Liver (tissue), 9 donors: ENCODE results near the gene ADAM8. TPM values are rescaled to one million over a fixed set of nuclear protein-coding genes. Genes with fewer than 3 reads are reported as not detected.

Experiments used
- DNase-seq: peaks from one replicate; pipeline ENCODE4 v3.0.0-alpha.2; 2017; ENCODE audit warnings: low spot score
- H3K27ac ChIP-seq, 2 donors: one replicate each; pipeline ENCODE4 v1.7.0; 2013; ENCODE audit warnings: inconsistent platforms in 2 of 2, low read length in 2 of 2, control low read depth in 1 of 2, low read depth in 1 of 2, mild to moderate bottlenecking in 1 of 2
- H3K27me3 ChIP-seq, 4 donors: one replicate each; pipeline versions ENCODE4 v1.6.1 to v1.7.0; 2013; ENCODE audit warnings: low read length in 3 of 4, inconsistent platforms in 1 of 4, mild to moderate bottlenecking in 1 of 4, moderate library complexity in 1 of 4; ENCODE audit not compliant: control insufficient read depth in 4 of 4, insufficient read depth in 4 of 4
- H3K36me3 ChIP-seq, 4 donors: one replicate each; pipeline versions ENCODE4 v1.6.1 to v1.7.0; 2013; ENCODE audit warnings: low read length in 3 of 4, mild to moderate bottlenecking in 3 of 4, low read depth in 1 of 4, moderate library complexity in 1 of 4; ENCODE audit not compliant: control insufficient read depth in 4 of 4, insufficient read depth in 3 of 4
- H3K4me1 ChIP-seq, 4 donors: one replicate each; pipeline versions ENCODE4 v1.6.1 to v1.7.0; 2013; ENCODE audit warnings: low read length in 3 of 4, mild to moderate bottlenecking in 3 of 4, moderate library complexity in 1 of 4; ENCODE audit not compliant: control insufficient read depth in 4 of 4, insufficient read depth in 4 of 4
- H3K4me3 ChIP-seq, 3 donors: one replicate each; pipeline versions ENCODE4 v1.6.1 to v1.7.0; 2013; ENCODE audit warnings: low read length in 3 of 3, control low read depth in 1 of 3, low read depth in 1 of 3, mild to moderate bottlenecking in 1 of 3
- H3K9ac ChIP-seq, 2 donors: one replicate each; pipeline ENCODE4 v1.7.0; 2013; ENCODE audit warnings: low read length in 2 of 2, mild to moderate bottlenecking in 2 of 2, moderate library complexity in 2 of 2, control low read depth in 1 of 2, low read depth in 1 of 2
- H3K9me3 ChIP-seq, 4 donors: one replicate each; pipeline versions ENCODE4 v1.6.1 to v1.7.0; 2013; ENCODE audit warnings: low read length in 3 of 4; ENCODE audit not compliant: control insufficient read depth in 4 of 4
- ATF3 ChIP-seq: IDR thresholded peaks from 2 replicates; pipeline ENCODE4 v1.6.1; 2016; ENCODE audit warnings: antibody characterized with exemption
- CTCF ChIP-seq: fragments of 150-350 bp; IDR thresholded peaks from 2 replicates; pipeline ENCODE4 v1.5.1; 2017; ENCODE audit warnings: improper control_type of control experiment, low read depth, low read length; ENCODE audit not compliant: missing input control
- FOXA2 ChIP-seq: IDR thresholded peaks from 2 replicates; pipeline ENCODE4 v1.6.1; 2016; ENCODE audit warnings: antibody characterized with exemption
- GABPA ChIP-seq, 2 donors: IDR thresholded peaks in 1 of 2; conservative IDR thresholded peaks in 1 of 2; 2 replicates each; pipeline ENCODE4 v1.6.1; 2016; ENCODE audit warnings: antibody characterized with exemption in 2 of 2, mild to moderate bottlenecking in 1 of 2, moderate library complexity in 1 of 2
- HNF4A ChIP-seq, 2 donors: conservative IDR thresholded peaks; 2 replicates each; pipeline ENCODE4 v1.6.1; 2016; ENCODE audit warnings: antibody characterized with exemption in 2 of 2, mild to moderate bottlenecking in 2 of 2
- HNF4G ChIP-seq: IDR thresholded peaks from 2 replicates; pipeline ENCODE4 v1.6.1; 2016; ENCODE audit warnings: antibody characterized with exemption
- JUND ChIP-seq, 2 donors: IDR thresholded peaks; 2 replicates each; pipeline ENCODE4 v1.6.1; 2016; ENCODE audit warnings: antibody characterized with exemption in 2 of 2
- NR2F2 ChIP-seq: IDR thresholded peaks from 2 replicates; pipeline ENCODE4 v1.6.1; 2016; ENCODE audit warnings: antibody characterized with exemption
- RAD21 ChIP-seq, 2 donors: IDR thresholded peaks; 2 replicates each; pipeline ENCODE4 v1.6.1; 2016; ENCODE audit warnings: antibody characterized with exemption in 2 of 2, mild to moderate bottlenecking in 2 of 2
- REST ChIP-seq: IDR thresholded peaks from 2 replicates; pipeline ENCODE4 v1.6.1; 2016; ENCODE audit warnings: antibody characterized with exemption, mild to moderate bottlenecking
- RXRA ChIP-seq, 2 donors: IDR thresholded peaks; 2 replicates each; pipeline ENCODE4 v1.6.1; 2017 to 2018; ENCODE audit warnings: antibody characterized with exemption in 2 of 2, mild to moderate bottlenecking in 1 of 2
- SP1 ChIP-seq: IDR thresholded peaks from 2 replicates; pipeline ENCODE4 v1.6.1; 2018; ENCODE audit warnings: antibody characterized with exemption, mild to moderate bottlenecking
- TAF1 ChIP-seq: conservative IDR thresholded peaks from 2 replicates; pipeline ENCODE4 v1.6.1; 2016; ENCODE audit warnings: antibody characterized with exemption, mild to moderate bottlenecking
- YY1 ChIP-seq: IDR thresholded peaks from 2 replicates; pipeline ENCODE4 v1.6.1; 2016; ENCODE audit warnings: antibody characterized with exemption, mild to moderate bottlenecking
- WGBS: extraction: QIAGEN DNeasy Blood & Tissue Kit; methylation state at CpG from one replicate; pipeline ENCODE4 v1.1.7; 2013; 5-methylcytosine and 5-hydroxymethylcytosine counted together
- polyA plus RNA-seq, 2 donors: library from polyadenylated mRNA; stranded (reverse) in 1 of 2; unstranded in 1 of 2; fragments of 200-250 nt in 1 of 2; fragments of >200 nt in 1 of 2; fragmentation: Nextera tagmentation in 1 of 2; extraction: Ambion mirVana in 1 of 2; gene quantifications; one replicate each; pipeline versions ENCODE4 v1.2.1 to v1.2.3, GENCODE V29; 2013 to 2015
- total RNA-seq, 2 donors: library from RNA; depleted of rRNA; stranded (reverse); fragments of >200 nt; gene quantifications; one replicate each; pipeline ENCODE4 v1.2.3, GENCODE V29; 2014
- TF ChIP-seq, protein P1 (sequence below): IDR thresholded peaks from 2 replicates; pipeline ENCODE4 v1.6.1; 2016; ENCODE audit warnings: antibody characterized with exemption
- donor health status: healthy.
- donor health status: healthy.
- donor health status: healthy.
- donor health status: healthy.
- donor health status: healthy.

The ADAM8 gene
- total and polyA plus RNA-seq, 4 donors, result 1.3 to 6.9 (median 3.7) TPM

DNA sequence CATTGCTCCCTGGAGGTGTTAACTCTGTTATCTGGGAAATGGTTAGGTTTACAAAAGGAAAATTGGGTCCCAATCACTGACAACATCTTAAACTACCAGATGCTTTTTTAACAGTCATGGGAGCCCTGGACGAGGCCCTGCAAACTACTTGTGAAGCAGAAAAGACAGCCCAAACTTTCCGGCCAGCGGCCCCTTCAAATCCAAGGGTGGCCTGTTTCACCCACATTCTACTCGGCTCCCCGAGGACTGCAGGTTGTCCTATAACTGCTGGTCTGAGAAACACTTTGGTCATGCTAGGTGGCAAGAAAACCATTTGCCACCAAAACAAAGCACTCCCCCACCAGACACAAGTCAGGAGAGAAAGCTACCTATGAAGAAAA is 29.4 kb upstream of the ADAM8 start:
- TF ChIP-seq, protein P1, sequence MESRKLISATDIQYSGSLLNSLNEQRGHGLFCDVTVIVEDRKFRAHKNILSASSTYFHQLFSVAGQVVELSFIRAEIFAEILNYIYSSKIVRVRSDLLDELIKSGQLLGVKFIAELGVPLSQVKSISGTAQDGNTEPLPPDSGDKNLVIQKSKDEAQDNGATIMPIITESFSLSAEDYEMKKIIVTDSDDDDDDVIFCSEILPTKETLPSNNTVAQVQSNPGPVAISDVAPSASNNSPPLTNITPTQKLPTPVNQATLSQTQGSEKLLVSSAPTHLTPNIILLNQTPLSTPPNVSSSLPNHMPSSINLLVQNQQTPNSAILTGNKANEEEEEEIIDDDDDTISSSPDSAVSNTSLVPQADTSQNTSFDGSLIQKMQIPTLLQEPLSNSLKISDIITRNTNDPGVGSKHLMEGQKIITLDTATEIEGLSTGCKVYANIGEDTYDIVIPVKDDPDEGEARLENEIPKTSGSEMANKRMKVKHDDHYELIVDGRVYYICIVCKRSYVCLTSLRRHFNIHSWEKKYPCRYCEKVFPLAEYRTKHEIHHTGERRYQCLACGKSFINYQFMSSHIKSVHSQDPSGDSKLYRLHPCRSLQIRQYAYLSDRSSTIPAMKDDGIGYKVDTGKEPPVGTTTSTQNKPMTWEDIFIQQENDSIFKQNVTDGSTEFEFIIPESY, result no peak
- TF ChIP-seq ATF3 (no peak), NR2F2 (no peak), YY1 (no peak), REST (no peak), FOXA2 (no peak), JUND (IDR thresholded peaks at IDR 0.05) (no peak), SP1 (no peak), HNF4A (conservative IDR thresholded peaks at IDR 0.05) (no peak)
- H3K27ac ChIP-seq, result peak overlapping the region in 1 of 2 donors; percentile 9
- H3K4me3 ChIP-seq, result no peak overlapping the region
- H3K4me1 ChIP-seq, result peaks cover 2 to 39% (median 30%) of the 10 kb centered on the region in 4 donors
- WGBS, result 98% methylated on average over 5 of the region's 5 CpGs
- H3K9me3 ChIP-seq, result no peaks in the 10 kb centered on the region
- DNase-seq, result no peak
- no peak overlapping the region for H3K9ac ChIP-seq
- H3K27me3 ChIP-seq, result no peaks in the 10 kb centered on the region
- peaks cover 0 to 12% (median 1%) of the 10 kb centered on the region in 4 donors for H3K36me3 ChIP-seq

DNA sequence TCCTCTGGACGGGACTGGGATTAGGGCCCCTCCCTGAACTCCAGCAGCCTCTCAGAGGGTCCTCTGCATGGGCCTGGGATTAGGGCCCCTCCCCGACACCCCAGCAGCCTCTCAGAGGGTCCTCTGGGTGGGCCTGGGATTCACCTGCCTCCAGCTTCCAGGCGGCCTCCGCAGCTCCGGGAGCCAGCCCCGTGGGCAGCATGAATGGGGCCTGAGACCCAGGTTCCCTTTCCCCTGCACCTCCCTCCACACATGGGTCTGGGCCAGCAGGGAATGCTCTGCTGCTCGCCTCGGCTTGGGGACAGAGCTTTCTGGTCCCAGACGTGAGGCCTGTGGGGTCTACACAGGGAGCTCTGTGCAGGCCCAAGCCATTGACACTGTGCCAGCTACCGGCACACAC is 26.5 kb upstream of the ADAM8 start:
- peaks cover 0 to 25% (median 17%) of the 10 kb centered on the region in 4 donors for H3K4me1 ChIP-seq
- no peaks in the 10 kb centered on the region for H3K27me3 ChIP-seq
- H3K9ac ChIP-seq, result no peak overlapping the region
- no peak overlapping the region for H3K27ac ChIP-seq
- H3K4me3 ChIP-seq, result no peak overlapping the region
- H3K9me3 ChIP-seq, result no peaks in the 10 kb centered on the region
- no peak for TF ChIP-seq HNF4A (conservative IDR thresholded peaks at IDR 0.05)
- no peak for TF ChIP-seq NR2F2
- no peak for TF ChIP-seq RXRA (IDR thresholded peaks at IDR 0.05)
- no peak for TF ChIP-seq GABPA (IDR thresholded peaks at IDR 0.05 in 1 of 2, conservative IDR thresholded peaks at IDR 0.05 in 1 of 2)
- TF ChIP-seq CTCF, result no peak
- TF ChIP-seq, protein P1, result no peak
- no peak for TF ChIP-seq TAF1
- TF ChIP-seq YY1, result no peak
- TF ChIP-seq HNF4G, result no peak
- no peak for TF ChIP-seq REST
- no peak for TF ChIP-seq FOXA2
- no peak for TF ChIP-seq RAD21 (IDR thresholded peaks at IDR 0.05)
- WGBS, result 89% methylated on average over 10 of the region's 10 CpGs
- no peak for DNase-seq
- H3K36me3 ChIP-seq, result peaks cover 10 to 35% (median 22%) of the 10 kb centered on the region in 4 donors
